NB4 (cell line): ENCODE data around the gene TENM4.

Experiments used
- CTCF ChIP-seq: IDR thresholded peaks from one replicate; pipeline ENCODE4 v1.5.1; 2012; ENCODE audit warnings: low read depth, low read length
- MAX ChIP-seq: IDR thresholded peaks from 2 replicates; pipeline ENCODE4 v1.6.1; 2011; ENCODE audit warnings: low read depth, low read length
- POLR2A ChIP-seq: IDR thresholded peaks from 2 replicates; pipeline ENCODE4 v1.6.1; 2011; ENCODE audit warnings: mild to moderate bottlenecking; ENCODE audit not compliant: insufficient read length; ENCODE audit errors: extremely low read depth

- TF ChIP-seq CTCF: no peak
- no peak for TF ChIP-seq POLR2A
- TF ChIP-seq MAX: no peak
These were observed 465.7 kb downstream of the TENM4 start for GRCh38 chr11:78975081-78975480.
